Effector CD4-positive, alpha-beta T cell (primary cell): ENCODE data around the gene XXYLT1.

Experiments
- DNase-seq: peaks from one replicate; pipeline ENCODE4 v3.0.0-alpha.2; 2020

The XXYLT1 gene

GRCh38 chr3:195182470-195182795 lies 88.5 kb downstream of the XXYLT1 start:
- no peak for DNase-seq

- no peak for DNase-seq
Observed at GRCh38 chr3:195181741-195182469, 89.1 kb downstream of the XXYLT1 start.

DNA sequence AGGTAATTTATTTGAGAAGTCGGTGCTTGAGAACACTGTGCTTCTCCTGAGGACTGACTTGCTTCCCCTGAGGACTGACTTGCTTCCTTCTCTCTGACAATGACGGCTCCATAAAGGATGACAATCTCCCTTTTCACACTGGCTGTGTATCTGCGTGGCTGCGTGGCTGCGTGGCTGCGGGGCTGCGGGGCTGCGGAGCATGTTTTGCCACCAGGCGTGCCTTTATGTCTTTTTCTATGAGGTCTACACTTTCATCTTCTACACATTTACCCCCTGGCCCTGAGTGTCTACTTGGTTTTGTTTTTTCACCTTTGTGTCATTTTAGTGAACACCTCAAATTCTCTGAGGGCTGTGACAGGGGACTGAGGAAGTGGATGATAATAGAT lies 89.9 kb downstream of the XXYLT1 start:
- DNase-seq: no peak

DNA sequence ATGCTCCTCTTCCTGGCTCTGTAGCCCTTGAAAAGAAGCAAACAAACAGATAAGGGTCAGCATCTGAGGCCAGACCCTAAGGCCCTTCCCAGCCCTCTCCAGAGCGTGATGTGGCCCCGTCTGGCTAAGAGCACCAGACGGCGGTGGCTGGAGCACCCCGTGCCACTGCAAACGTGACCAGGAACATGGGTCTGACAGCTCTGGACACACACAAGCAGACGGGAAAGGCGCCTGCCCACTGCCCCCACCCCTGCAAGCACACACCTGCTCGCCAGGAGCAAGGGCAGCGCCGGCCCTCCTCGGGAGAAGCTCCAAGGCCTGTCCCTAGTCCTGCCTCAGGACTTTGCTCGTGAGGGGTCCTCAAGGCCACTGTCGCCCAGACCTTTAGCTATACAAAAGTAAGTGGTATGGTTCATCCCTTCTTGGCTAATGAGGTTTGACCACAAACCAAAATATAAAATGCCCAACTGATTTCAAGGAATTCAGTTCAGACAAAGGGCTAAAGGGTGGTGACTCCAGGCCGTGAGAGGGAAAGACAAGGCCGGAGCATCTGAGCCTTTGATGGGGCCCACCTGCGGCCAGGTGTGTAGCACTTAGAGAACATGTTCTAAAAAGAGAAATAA lies 90.4 kb downstream of the XXYLT1 start:
- no peak for DNase-seq

GRCh38 chr3:195179776-195180489 lies 91.0 kb downstream of the XXYLT1 start:
- DNase-seq: no peak

DNA sequence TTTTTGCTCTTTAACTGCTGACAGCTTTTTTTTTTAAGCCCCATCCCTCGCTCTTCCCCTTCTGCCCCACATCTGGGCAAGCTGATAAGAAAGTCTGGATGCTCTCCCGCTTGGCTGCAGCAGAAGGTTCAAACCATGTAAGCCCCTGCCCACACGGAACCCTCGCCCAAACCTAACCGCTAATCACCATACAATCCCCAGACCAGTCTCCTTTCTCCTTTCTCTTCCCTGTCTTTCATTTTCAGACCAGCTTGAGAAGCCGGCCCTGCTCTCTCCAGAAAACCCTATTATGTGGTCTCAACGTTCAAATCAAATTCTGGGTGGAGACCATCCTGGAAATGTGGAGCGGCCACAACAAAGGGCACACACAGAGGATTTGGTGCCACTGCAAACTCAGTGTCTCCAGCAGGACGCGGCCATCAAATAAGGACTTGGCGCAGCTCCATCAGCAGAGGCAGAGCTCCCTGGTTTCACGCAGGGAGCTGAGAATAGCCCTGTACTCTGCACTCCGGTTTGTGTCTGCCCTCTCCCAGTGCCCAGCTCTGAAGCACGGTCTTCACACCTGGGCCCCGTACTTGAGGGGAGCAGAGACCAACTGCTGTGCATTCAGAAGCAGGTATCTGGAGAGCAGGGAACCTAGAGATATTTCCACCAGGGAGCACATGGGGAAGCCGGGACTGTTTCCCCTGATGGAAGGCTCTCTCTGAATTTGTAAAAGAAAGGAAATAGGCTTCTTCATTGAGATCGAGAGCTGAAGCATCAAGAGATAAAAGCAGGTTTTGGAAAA lies 92.6 kb downstream of the XXYLT1 start:
- DNase-seq: no peak

DNA sequence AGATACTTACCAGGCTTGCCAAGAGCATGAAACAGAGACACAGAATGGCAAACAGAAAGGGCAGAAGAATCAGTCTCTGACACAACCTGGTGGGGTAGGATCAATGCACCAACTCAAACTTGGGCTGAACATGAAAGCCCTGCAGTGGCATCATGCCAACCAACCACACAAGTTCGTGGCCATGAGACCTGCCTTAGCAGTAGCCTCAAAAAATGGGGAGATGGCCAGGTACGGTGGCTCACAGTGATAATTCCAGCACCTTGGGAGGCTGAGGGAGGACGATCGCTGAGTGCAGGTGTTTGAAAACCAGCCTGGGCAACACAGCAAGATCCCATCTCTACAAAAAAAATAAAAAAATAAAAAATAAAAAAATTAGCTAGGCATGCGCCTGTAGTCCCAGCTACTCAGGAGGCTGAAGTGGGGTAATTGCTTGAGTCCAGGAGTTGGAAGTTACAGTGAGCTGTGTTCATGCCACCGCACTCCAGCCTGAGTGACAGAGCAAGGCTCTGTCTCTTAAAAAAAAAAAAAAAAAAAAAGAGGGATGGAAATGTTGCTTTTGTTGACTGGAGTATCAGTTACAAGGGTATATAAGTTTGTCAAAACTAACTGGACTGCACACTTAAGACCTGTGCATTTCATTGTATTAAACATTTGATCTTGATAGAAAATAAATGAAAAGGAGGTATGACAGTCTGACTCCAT lies 93.4 kb downstream of the XXYLT1 start:
- DNase-seq: no peak

DNA sequence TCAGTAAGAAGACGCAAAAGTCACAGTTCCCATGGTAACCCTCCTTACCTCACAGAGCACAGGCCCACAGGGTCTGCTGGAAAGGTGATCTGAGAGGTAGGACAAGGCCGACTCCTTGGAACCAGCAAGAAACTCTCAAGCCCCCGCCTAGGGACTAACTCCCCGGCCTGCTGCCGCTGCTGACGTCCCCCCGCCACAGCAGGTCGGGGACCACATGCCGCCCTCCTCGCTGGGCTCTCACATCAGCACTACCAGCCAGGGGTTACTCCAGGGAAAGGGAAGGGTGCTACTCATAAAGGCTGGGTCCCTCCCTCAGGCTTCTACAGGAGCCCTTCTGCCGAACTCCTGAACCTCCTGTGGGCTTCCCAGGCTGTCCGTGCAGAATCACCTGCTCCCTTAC lies 94.2 kb downstream of the XXYLT1 start:
- no peak for DNase-seq

DNA sequence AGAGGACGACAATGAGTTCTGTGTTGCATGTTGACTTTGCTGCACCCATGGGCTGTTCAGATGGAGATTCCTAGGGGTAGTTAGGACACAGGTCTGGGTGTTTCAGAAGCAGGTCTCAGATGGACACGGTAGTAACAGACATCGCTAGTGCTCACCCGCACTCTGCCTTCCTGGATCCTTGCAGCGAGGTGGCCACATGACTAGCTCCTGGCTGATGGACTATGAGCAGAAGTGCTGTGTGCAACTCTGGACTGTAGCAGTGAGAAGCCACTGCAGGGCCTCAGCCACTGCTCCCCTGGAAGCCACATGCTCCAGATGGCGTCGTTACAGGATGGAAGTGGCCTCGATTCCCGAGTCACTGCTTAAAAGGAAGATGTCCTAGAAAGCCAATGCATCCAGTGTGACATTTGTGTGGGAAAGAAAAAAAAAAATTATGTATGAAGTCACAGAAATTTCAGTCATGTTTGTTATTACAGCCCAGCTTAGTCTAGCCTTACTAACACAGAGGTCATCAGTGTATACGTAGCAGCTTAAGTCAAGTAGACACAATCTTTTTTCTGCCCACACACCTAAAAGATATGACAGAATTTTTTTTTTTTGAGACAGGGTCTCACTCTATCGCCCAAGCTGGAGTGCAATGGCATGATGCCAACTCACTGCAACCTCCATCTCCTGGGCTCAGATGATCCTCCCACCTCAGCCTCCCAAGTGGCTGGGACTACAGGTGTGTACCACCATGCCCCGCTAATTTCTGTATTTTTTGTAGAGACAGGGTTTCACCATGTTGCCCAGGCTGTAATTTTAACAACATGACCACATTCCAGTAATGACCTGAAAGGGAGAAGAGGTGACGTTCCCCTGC lies 95.3 kb downstream of the XXYLT1 start:
- no peak for DNase-seq

GRCh38 chr3:195175076-195175475 lies 95.9 kb downstream of the XXYLT1 start:
- no peak for DNase-seq

- DNase-seq: no peak
Observed at GRCh38 chr3:195173657-195174056, 97.3 kb downstream of the XXYLT1 start.

- no peak for DNase-seq
Observed at GRCh38 chr3:195172896-195173295, 98.1 kb downstream of the XXYLT1 start.

DNA sequence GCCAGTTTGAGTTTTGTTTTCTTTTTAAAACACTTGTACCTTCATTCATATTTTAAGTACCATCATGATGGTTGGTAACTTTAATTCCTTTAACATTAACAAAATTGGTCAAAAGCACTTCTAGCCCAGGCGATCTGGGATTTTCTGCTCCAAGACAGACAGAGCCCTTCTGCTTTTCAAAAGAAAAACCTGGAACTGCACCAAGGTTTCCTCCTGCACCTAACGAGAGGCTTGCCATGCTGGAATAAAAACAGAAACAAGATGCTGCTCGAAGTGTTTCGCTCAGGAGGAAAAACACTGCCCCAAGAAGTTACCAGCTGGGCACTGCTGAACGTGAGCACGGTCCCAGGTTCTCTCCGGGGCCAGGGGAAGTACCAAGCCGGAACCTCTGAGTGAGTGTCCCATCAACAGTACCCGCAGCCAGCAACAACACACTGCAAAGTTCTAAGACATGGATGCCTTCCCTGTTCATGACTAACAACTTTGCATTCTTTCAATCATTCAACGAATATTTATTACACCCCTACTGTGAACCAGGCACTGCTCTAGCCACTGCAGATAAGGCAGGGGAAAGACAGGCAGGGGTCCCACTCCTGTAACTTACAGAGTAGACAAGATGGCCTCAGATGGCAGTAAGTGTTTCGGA lies 98.8 kb downstream of the XXYLT1 start:
- DNase-seq: no peak

GRCh38 chr3:195171093-195171873 lies 99.7 kb downstream of the XXYLT1 start:
- no peak for DNase-seq

DNA sequence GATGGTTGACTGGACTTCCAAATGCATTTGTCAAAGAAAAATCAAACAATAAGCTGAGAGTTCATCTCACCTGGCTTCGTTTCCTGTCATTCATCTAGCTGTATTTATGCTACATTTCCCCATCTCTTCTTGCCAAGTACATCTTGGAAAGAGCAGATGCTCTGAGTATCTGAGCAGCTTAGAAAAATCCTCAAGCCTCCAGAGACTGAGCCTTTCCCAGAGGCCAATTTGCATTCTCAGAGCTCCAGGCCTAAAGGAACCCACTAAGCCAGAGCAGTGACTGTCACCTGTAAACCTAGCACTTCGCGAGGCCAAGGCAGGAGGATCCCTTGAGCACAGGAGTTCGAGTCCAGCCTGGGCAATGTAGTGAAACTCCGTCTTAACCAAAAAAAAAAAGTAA lies 100.5 kb downstream of the XXYLT1 start:
- DNase-seq: no peak

DNA sequence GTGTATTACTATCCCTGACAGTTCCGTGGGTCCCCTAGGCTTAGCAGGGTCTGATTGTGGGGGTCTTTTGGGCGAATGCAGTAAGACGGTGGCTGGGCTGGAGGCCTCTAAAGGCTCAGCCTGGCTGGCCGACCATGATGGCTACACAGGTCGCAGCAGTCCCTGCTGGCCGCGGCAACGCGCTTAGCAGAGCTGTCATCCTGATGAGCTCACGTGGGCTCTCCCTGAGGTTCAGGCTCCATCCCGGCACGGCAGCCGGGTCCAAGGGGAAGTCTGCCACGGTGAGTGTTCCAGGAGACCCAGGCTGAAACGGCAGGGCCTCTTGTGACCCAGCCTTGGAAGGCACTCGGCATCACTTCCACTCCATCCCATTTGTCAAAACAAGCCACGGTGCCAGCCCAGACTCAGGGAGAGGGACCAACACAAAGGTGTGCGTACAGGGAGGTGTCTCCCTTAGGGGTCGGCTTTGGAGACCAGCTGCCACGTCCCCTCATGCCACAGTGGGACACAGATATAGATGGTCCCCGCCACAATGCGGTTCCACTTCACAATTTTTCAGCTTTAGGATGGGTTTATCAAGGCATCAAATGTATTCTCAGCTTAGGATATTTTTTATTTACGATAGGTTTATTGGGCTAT lies 101.8 kb downstream of the XXYLT1 start:
- no peak for DNase-seq

GRCh38 chr3:195168009-195168762 lies 102.8 kb downstream of the XXYLT1 start:
- DNase-seq: no peak

GRCh38 chr3:195165790-195166189 lies 105.2 kb downstream of the XXYLT1 start:
- DNase-seq: no peak

DNA sequence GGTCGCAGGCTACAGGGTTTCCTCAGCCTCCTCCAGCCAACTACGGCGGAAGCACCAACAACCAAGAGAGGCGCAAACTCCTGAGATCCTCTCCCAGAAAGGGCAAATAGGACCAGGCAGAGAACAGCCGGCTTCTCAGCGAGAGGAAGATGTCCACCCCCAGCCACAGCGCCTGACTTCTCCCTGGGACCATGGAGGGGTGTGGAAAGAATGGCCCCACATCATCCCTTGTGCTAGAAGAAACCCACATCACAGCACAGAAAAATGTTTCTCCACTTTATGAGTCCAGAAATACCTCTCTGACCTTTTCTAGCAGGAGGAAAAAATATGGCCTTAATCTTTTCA lies 105.7 kb downstream of the XXYLT1 start:
- DNase-seq: no peak
